GM19372 (cell line): ENCODE data around the gene PCYT1A.
"Not testable (repeated sequence)": the region's sequence is repeated elsewhere in the genome, so short reads cannot be mapped to it uniquely, and the experiment has no call there.

Source experiments
- ATAC-seq: cut with Tn5 transposase; IDR thresholded peaks from one replicate; pipeline ENCODE4 v1.9.1; 2021; ENCODE audit warnings: mild to moderate bottlenecking, low read depth, moderate library complexity; ENCODE audit not compliant: unreplicated experiment

The PCYT1A gene

GRCh38 chr3:196217307-196218154, 70.0 kb downstream of the PCYT1A start:
- ATAC-seq = no peak

DNA sequence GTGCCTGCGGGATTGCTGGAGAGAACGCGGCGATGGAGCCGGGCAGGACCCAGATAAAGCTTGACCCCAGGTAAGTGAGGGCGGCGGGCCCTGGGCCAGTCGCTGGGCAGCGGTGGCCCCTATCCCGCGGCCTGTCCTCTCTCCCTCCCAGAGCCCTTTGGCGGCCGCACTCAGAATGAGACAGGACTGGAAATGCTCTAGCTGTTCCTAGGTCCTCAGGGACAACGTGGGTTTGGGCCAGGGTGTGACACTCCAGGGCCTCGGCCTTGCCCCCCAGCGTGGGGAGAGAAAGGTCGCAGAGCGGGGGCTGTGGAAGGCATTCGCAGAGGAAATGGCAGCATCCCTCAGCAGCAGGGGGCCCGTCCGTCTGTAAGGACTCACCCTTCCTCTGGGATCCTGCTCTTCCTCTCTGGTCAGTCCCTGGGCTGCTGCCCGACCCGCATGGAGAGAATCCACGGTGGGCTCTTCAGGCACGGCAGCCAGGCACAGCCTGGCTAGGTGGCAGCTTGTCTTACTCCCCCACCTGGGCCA, 70.8 kb downstream of the PCYT1A start:
- ATAC-seq = no peak

- ATAC-seq = no peak
Observed at GRCh38 chr3:196216089-196216564, 71.4 kb downstream of the PCYT1A start, which contains the start of gene SLC51A. TSS of gene SLC51A (plus strand) at chr3:196216534. CDS start at chr3:196216713, 179 bp downstream.

DNA sequence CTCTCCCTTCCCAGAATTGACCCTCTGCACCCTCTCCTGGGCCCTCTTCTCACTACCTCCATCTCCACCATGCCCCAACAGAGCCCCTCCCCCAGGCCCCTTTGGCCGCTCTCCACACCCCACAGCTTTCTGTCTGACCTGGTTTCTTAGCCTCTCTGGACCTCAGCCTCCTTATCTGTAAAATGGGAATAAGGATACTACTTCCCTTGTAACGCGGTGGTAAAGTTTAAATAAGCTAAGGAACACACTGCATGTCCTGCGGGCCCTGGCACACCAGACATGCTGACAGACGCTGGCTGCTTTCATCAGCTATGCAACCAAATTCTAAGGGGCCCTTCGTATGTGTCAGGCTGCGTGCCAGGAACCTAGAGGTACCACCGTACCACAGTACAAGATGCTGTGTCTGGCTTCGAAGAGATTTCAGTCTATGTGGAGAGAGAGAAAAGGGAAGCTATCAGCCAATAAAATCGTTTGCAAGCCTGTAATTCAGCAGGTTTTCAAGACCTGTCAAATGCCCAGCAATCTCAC, 72.0 kb downstream of the PCYT1A start:
- no peak for ATAC-seq

- no peak for ATAC-seq
Observed at GRCh38 chr3:196214783-196215441, 72.6 kb downstream of the PCYT1A start.

- ATAC-seq = no peak
Observed at GRCh38 chr3:196210673-196211556, 76.6 kb downstream of the PCYT1A start, which contains the start of gene ZDHHC19. TSS of gene ZDHHC19 (minus strand) at chr3:196211400. CDS start at chr3:196211315, 85 bp downstream.

GRCh38 chr3:196209944-196210672, 77.4 kb downstream of the PCYT1A start:
- not testable (repeated sequence) for ATAC-seq

- no peak for ATAC-seq
Observed at GRCh38 chr3:196208942-196209695, 78.4 kb downstream of the PCYT1A start.

DNA sequence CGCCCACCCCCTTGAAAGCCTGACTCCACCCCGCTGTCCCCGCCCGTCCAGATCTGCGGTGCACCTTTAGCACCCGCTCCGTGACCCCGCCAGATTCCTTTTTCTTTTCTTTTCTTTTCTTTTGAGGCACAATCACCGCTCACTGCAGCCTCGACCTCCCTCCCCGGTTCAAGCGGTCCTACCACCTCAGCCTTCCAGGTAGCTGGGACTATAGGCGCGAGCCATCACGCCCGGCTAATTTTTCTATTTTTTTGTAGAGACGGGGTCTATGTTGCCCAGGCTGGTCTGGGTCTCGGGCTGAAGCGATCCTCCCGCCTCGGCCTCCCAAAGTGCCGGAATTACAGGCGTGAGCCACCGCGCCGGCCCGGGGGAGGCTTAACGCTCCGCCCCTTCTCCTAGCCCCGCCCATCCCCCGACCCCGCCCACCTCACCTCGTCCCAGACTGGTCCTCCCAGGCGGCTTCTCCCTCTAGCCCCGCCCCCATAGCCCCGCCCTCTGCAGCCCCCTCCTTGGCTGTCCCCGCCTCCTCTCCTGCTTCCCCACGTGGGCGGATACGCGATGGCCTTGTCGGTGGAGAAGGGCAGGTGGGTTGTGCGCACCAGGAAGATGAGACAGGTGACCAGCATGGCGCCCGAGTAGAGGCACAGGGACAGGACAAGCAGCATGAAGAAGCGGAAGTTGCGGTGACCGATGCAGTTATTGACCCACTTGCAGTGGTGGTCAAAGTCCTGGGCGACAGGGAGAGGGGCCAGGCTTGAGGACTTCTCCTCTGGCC, 79.5 kb downstream of the PCYT1A start:
- no peak for ATAC-seq

- ATAC-seq = no peak
Observed at GRCh38 chr3:196207159-196207832, 80.2 kb downstream of the PCYT1A start.

DNA sequence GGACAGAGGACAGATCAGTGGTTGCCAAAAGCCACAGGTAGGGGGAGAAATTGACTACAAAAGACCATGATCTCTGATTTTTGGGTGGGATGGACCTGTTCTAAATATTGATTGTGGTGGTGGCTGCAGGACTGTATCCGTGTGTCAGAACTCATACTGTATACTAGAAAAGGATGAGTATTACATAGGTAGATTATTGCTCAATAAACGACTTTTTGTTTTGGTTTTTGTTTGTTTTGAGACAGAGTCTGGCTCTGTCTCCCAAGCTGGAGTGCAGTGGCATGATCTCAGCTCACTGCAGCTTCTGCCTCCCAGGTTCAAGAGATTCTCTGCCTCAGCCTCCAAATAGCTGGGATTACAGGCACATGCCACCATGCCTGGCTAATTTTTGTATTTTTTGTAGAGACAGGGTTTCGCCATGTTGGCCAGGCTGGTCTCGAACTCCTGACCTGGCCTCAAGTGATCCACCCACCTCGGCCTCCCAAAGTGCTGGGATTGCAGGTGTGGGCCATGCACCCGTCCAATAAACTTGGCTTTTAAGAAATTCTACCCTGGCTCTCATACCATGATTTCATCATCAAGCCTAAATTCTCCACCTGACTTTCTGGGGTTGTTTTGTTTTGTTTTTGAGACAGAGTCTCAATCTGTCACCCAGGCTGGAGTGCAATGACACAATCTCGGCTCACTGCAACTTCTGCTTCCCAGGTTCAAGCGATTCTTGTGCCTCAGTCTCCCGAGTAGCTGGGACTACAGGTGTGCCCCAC, 81.9 kb downstream of the PCYT1A start:
- ATAC-seq = not testable (repeated sequence)

GRCh38 chr3:196203846-196204245, 83.7 kb downstream of the PCYT1A start:
- ATAC-seq = no peak

DNA sequence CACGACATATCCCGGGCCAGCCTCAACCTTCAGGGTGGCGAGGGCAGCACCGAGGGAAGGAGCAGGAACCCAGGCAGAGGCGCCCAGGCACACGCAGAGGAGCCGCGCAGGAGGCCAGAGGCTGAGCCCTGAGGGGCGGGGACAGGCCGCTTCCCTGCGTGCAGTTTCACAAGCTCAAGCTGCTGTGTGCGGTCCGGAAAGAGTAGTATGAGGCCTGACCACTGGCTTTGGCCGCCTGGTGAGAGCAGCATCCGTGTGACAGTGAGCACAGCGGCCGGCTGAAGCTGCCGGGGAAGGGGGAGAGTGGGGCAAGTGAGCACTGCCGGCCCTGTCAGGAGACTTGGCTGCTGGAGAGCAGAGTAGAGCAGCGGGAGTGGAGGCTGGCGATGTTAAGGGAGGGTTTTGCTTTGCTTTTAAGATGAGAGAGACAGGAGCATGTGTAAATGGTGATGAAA, 85.0 kb downstream of the PCYT1A start:
- ATAC-seq = no peak

- ATAC-seq = no peak
Observed at GRCh38 chr3:196198771-196199753, 88.5 kb downstream of the PCYT1A start.

GRCh38 chr3:196198081-196198675, 89.3 kb downstream of the PCYT1A start:
- ATAC-seq = no peak
